GM12878 (cell line): Measurements from ENCODE around the gene CDH1. TPM values are rescaled to one million over a fixed set of nuclear protein-coding genes. Genes with fewer than 3 reads are reported as not detected.

ENCODE experiments used
- ATAC-seq: fragments of 200-7000 bp; cut with Tn5 transposase; 3 replicates; pipeline ENCODE4 v1.9.1; 2020; ENCODE audit warnings: mild to moderate bottlenecking, moderate library complexity
- BruUV-seq: library from RNA; stranded (reverse); fragments of 400-500 nt; replicated peaks from 2 replicates; lab custom pipeline; 2021; lab: Mats Ljungman, UMichigan
- CTCF ChIA-PET: fragments of 300-600 bp; sonication (Branson Sonifier 250); formaldehyde crosslinking; extraction: SDS; loops from one replicate; lab custom pipeline; 2021; ENCODE audit warnings: inconsistent platforms; lab: Yijun Ruan, JAX
- POLR2A ChIA-PET: fragments of 350-600 bp; formaldehyde crosslinking; extraction: SDS; loops from one replicate; lab custom pipeline; 2021; ENCODE audit warnings: inconsistent platforms; lab: Charles Lee
- RAD21 ChIA-PET: fragments of 300-600 bp; sonication (Branson Sonifier 250); formaldehyde crosslinking; loops from one replicate; lab custom pipeline; 2023; ENCODE audit warnings: antibody characterized with exemption; ENCODE audit not compliant: unreplicated experiment; lab: Charles Lee
- SMC1A ChIA-PET: fragments of 300-600 bp; sonication (Branson Sonifier 250); formaldehyde crosslinking; loops from one replicate; lab custom pipeline; 2023; ENCODE audit not compliant: unreplicated experiment, uncharacterized antibody; lab: Charles Lee
- DNase-seq: peaks from one replicate; pipeline ENCODE4 v3.0.0-alpha.2; 2011; ENCODE audit warnings: low read depth, low spot score
- FAIRE-seq: peaks from 3 replicates; lab custom pipeline; 2011; peaks lifted over from hg19 to GRCh38; lab: Jason Lieb, UNC
- H2AFZ ChIP-seq: 2 replicates; pipeline ENCODE4 v1.6.0; 2011; ENCODE audit warnings: low read depth, low read length, control low read depth; ENCODE audit not compliant: control insufficient read depth
- H3K27ac ChIP-seq: 2 replicates; pipeline ENCODE4 v1.5.1; 2011; ENCODE audit warnings: control low read depth; ENCODE audit not compliant: control insufficient read depth, insufficient read depth
- H3K27me3 ChIP-seq, 2 experiments: replicated peaks in 1 of 2; 2 replicates each; pipeline versions ENCODE4 v1.6.0 to v1.6.1; 2011; ENCODE audit warnings: low read length in 1 of 2; ENCODE audit not compliant: control insufficient read depth in 2 of 2, insufficient read depth in 2 of 2
- H3K36me3 ChIP-seq, 2 experiments: 2 replicates each; pipeline ENCODE4 v1.5.1; 2011; ENCODE audit warnings: low read length in 1 of 2; ENCODE audit not compliant: control insufficient read depth in 2 of 2, insufficient read depth in 2 of 2
- H3K4me1 ChIP-seq: 2 replicates; pipeline ENCODE4 v1.6.1; 2011; ENCODE audit warnings: mild to moderate bottlenecking, low read length, moderate library complexity, mixed read lengths; ENCODE audit not compliant: control insufficient read depth, insufficient read depth
- H3K4me2 ChIP-seq: 2 replicates; pipeline ENCODE4 v1.6.0; 2011; ENCODE audit warnings: control low read depth; ENCODE audit not compliant: control insufficient read depth, insufficient read depth
- H3K4me3 ChIP-seq: fragments of 200-600 bp; sonication (generic); 2 replicates; pipeline ENCODE4 v1.5.1; 2016
- H3K79me2 ChIP-seq: 2 replicates; pipeline ENCODE4 v1.6.0; 2011; ENCODE audit warnings: low read length; ENCODE audit not compliant: control insufficient read depth, insufficient read depth
- H3K9ac ChIP-seq: 2 replicates; pipeline ENCODE4 v1.8.0; 2011; ENCODE audit warnings: low read length, control low read depth, mixed read lengths; ENCODE audit not compliant: control insufficient read depth, insufficient read depth
- H3K9me3 ChIP-seq: replicated peaks from 3 replicates; pipeline ENCODE4 v1.5.1; 2011; ENCODE audit warnings: mild to moderate bottlenecking, low read length; ENCODE audit not compliant: control insufficient read depth, insufficient read depth
- H4K20me1 ChIP-seq: 2 replicates; pipeline ENCODE4 v1.6.0; 2011; ENCODE audit not compliant: control insufficient read depth, insufficient read depth
- CBFB ChIP-seq: IDR thresholded peaks from 2 replicates; pipeline ENCODE4 v1.6.1; 2016; ENCODE audit warnings: antibody characterized with exemption, low read depth
- CHD1 ChIP-seq: IDR thresholded peaks from 2 replicates; pipeline ENCODE4 v1.6.1; 2012; ENCODE audit warnings: low read depth, low read length, improper control_type of control experiment
- HDAC2 ChIP-seq: fragments of 200-600 bp; sonication (generic); IDR thresholded peaks from 2 replicates; pipeline ENCODE4 v1.6.1; 2017
- KDM1A ChIP-seq: fragments of 200-600 bp; sonication (generic); IDR thresholded peaks from 2 replicates; pipeline ENCODE4 v1.6.1; 2016; ENCODE audit warnings: borderline replicate concordance
- LARP7 ChIP-seq: fragments of 450-650 bp; IDR thresholded peaks from 2 replicates; pipeline ENCODE4 v1.6.1; 2017; ENCODE audit warnings: mild to moderate bottlenecking
- MTA2 ChIP-seq: fragments of 450-650 bp; IDR thresholded peaks from 2 replicates; pipeline ENCODE4 v1.6.1; 2016; ENCODE audit warnings: low read depth, mild to moderate bottlenecking, moderate library complexity
- NFXL1 ChIP-seq: fragments of 450-650 bp; IDR thresholded peaks from 2 replicates; pipeline ENCODE4 v1.6.1; 2017; ENCODE audit warnings: antibody characterized with exemption, mild to moderate bottlenecking, borderline replicate concordance
- RB1 ChIP-seq: fragments of 450-650 bp; formaldehyde crosslinking; IDR thresholded peaks from 2 replicates; pipeline ENCODE4 v1.6.1; 2017; ENCODE audit warnings: mild to moderate bottlenecking, borderline replicate concordance
- RFX5 ChIP-seq: IDR thresholded peaks from 2 replicates; pipeline ENCODE4 v1.6.1; 2011; ENCODE audit warnings: low read depth, low read length, improper control_type of control experiment
- SP1 ChIP-seq: IDR thresholded peaks from one replicate; pipeline ENCODE4 v1.6.1; 2011; ENCODE audit warnings: low read depth, low read length
- WGBS: methylation state at CpG from one replicate; pipeline ENCODE4 v1.1.6; 2016; ENCODE audit warnings: low lambda C conversion rate; ENCODE audit not compliant: insufficient replicate concordance, insufficient coverage; ENCODE audit errors: missing lambda C conversion rate; 5-methylcytosine and 5-hydroxymethylcytosine counted together
- in situ Hi-C: fragments of 300-500 bp; cut with MboI; formaldehyde crosslinking; loops from 9 replicates; pipeline ENCODE4 v1.14.3; 2018; ENCODE audit warnings: mixed read lengths
- intact Hi-C: fragments of 100-400 bp; cut with micrococcal nuclease; formaldehyde crosslinking; loops from one replicate; pipeline ENCODE4 v1.14.2; 2022; ENCODE audit not compliant: unreplicated experiment
- polyA plus RNA-seq, 11 experiments: library from polyadenylated mRNA; depleted of rRNA in 4 of 11; unstranded in 6 of 11; stranded (reverse) in 5 of 11; fragments of >200 nt; fragmentation: Nextera tagmentation in 4 of 11; fragmentation: Illumina TruSeq in 1 of 11; extraction: Ambion mirVana in 4 of 11; extraction: Trizol in 1 of 11; gene quantifications; 1 replicate in 1 of 11; 2 replicates in 10 of 11; pipeline versions ENCODE4 v1.2.1 to v1.2.3, GENCODE V29; 2011 to 2016; ENCODE audit warnings: inconsistent platforms in 2 of 11, missing spikeins in 2 of 11, low read depth in 1 of 11
- total RNA-seq, 4 experiments: library from RNA; depleted of rRNA in 3 of 4; stranded (reverse); fragments of >200 nt in 3 of 4; fragmentation: Illumina TruSeq in 1 of 4; extraction: Trizol in 1 of 4; gene quantifications; 2 replicates each; pipeline versions ENCODE4 v1.2.1 to v1.2.3, GENCODE V29; 2013 to 2021
- TF ChIP-seq, protein P1 (sequence below): fragments of 450-650 bp; IDR thresholded peaks from 2 replicates; pipeline ENCODE4 v1.6.1; 2017; ENCODE audit warnings: mild to moderate bottlenecking, moderate library complexity

CDH1 gene
- total and polyA plus RNA-seq, 10 of the 15 experiments (the other 5 are each of a cell fraction or from before 2014, with no cell fraction given) = 2.2 to 30.6 (median 17.7) TPM

DNA sequence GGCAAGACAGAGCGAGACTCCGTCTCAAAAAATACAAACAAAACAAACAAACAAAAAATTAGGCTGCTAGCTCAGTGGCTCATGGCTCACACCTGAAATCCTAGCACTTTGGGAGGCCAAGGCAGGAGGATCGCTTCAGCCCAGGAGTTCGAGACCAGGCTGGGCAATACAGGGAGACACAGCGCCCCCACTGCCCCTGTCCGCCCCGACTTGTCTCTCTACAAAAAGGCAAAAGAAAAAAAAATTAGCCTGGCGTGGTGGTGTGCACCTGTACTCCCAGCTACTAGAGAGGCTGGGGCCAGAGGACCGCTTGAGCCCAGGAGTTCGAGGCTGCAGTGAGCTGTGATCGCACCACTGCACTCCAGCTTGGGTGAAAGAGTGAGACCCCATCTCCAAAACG, 531 bp upstream of the CDH1 start:
- WGBS = 92% methylated on average over 12 of the region's 12 CpGs
- Histone ChIP-seq H3K4me3 (no peak overlapping the region), H3K4me2 (0 out of 2 replicates have a peak overlapping the region, but pooled peaks have one; percentile 65), H3K4me1 (peaks cover 20% of the 10 kb centered on the region), H4K20me1 (no peaks in the 10 kb centered on the region), H3K27ac (no peak overlapping the region), H3K27me3 (no peaks in the 10 kb centered on the region; a peak in 1 of 4 replicates), H3K9ac (no peak overlapping the region), H3K36me3 (no peaks in the 10 kb centered on the region), H2AFZ (no peak overlapping the region), H3K9me3 (no peaks in the 10 kb centered on the region; the same call in 2 of the 3 replicates), H3K79me2 (no peaks in the 10 kb centered on the region)
- SMC1A ChIA-PET = interaction anchor here (2.4 kb wide), 1 partner anchor 17 kb away, joined by 7 read pairs; no protein-coding TSS in a partner anchor
- DNase-seq (no peak), ATAC-seq (no peak), FAIRE-seq (no peak)
- in situ Hi-C loops (no loop called here), intact Hi-C loops (no loop called here)
- no peak for TF ChIP-seq HDAC2
- TF ChIP-seq KDM1A = no peak
- BruUV-seq = no TSS peak
- CTCF ChIA-PET = interaction anchor here (0.7 kb wide), 1 partner anchor 33 kb away, joined by 3 read pairs; no protein-coding TSS in a partner anchor
- POLR2A ChIA-PET = no interaction called here
- RAD21 ChIA-PET = interaction anchor here (1.3 kb wide), 1 partner anchor 18 kb away, joined by 3 read pairs; no protein-coding TSS in a partner anchor

DNA sequence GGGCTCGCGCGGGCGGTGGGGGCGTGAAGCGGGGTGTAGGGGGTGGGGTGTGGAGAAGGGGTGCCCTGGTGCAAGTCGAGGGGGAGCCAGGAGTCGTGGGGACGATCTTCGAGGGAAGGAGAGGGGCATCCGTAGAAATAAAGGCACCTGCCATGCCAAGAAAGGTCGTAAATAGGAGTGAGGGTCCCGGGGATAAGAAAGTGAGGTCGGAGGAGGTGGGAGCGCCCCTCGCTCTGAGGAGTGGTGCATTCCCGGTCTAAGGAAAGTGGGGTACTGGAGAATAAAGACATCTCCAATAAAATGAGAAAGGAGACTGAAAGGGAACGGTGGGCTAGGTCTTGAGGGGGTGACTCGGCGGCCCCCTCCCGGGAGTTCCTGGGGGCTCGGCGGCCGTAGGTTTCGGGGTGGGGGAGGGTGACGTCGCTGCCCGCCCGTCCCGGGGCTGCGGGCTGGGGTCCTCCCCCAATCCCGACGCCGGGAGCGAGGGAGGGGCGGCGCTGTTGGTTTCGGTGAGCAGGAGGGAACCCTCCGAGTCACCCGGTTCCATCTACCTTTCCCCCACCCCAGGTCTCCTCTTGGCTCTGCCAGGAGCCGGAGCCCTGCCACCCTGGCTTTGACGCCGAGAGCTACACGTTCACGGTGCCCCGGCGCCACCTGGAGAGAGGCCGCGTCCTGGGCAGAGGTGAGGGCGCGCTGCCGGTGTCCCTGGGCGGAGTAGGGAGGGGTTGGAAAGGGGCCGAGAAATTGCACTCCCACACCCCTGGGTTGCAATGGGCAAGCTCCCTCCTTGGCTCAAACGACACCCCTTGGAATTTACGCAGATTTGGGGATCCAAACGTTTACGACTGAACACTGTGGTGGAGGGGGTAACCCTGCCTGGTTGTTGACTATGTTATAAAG, 888 bp downstream of the CDH1 start:
- BruUV-seq = no TSS peak
- Histone ChIP-seq H3K27ac (no peak overlapping the region), H3K4me1 (peaks cover 21% of the 10 kb centered on the region), H3K36me3 (no peaks in the 10 kb centered on the region), H2AFZ (no peak overlapping the region), H3K9ac (no peak overlapping the region), H3K4me2 (no peak overlapping the region), H3K79me2 (no peaks in the 10 kb centered on the region), H3K4me3 (no peak overlapping the region), H4K20me1 (no peaks in the 10 kb centered on the region), H3K27me3 (no peaks in the 10 kb centered on the region; a peak in 1 of 4 replicates), H3K9me3 (no peaks in the 10 kb centered on the region; the same call in 2 of the 3 replicates)
- WGBS = 64% methylated on average over 49 of the region's 58 CpGs
- ChIA-PET SMC1A (interaction anchor here (1.2 to 4.3 kb wide), 2 partner anchors 17 to 19 kb away, joined by 4 to 24 read pairs; no protein-coding TSS in a partner anchor), RAD21 (interaction anchor here (1.3 kb wide), 1 partner anchor 16 kb away, joined by 3 read pairs; no protein-coding TSS in a partner anchor), CTCF (no interaction called here), POLR2A (interaction anchor here (1.1 kb wide), 1 partner anchor 24 kb away, joined by 6 read pairs; no protein-coding TSS in a partner anchor)
- DNase-seq (no peak), ATAC-seq (no peak), FAIRE-seq (no peak)
- intact Hi-C loops (no loop called here), in situ Hi-C loops (no loop called here)
- TF ChIP-seq NFXL1 = no peak
- no peak for TF ChIP-seq RB1
- TF ChIP-seq SP1 = no peak
- no peak for TF ChIP-seq CBFB
- no peak for TF ChIP-seq MTA2
- TF ChIP-seq RFX5 = no peak
- TF ChIP-seq, protein P1, sequence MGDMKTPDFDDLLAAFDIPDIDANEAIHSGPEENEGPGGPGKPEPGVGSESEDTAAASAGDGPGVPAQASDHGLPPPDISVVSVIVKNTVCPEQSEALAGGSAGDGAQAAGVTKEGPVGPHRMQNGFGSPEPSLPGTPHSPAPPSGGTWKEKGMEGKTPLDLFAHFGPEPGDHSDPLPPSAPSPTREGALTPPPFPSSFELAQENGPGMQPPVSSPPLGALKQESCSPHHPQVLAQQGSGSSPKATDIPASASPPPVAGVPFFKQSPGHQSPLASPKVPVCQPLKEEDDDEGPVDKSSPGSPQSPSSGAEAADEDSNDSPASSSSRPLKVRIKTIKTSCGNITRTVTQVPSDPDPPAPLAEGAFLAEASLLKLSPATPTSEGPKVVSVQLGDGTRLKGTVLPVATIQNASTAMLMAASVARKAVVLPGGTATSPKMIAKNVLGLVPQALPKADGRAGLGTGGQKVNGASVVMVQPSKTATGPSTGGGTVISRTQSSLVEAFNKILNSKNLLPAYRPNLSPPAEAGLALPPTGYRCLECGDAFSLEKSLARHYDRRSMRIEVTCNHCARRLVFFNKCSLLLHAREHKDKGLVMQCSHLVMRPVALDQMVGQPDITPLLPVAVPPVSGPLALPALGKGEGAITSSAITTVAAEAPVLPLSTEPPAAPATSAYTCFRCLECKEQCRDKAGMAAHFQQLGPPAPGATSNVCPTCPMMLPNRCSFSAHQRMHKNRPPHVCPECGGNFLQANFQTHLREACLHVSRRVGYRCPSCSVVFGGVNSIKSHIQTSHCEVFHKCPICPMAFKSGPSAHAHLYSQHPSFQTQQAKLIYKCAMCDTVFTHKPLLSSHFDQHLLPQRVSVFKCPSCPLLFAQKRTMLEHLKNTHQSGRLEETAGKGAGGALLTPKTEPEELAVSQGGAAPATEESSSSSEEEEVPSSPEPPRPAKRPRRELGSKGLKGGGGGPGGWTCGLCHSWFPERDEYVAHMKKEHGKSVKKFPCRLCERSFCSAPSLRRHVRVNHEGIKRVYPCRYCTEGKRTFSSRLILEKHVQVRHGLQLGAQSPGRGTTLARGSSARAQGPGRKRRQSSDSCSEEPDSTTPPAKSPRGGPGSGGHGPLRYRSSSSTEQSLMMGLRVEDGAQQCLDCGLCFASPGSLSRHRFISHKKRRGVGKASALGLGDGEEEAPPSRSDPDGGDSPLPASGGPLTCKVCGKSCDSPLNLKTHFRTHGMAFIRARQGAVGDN = no peak
- TF ChIP-seq LARP7 = no peak
- TF ChIP-seq CHD1 = no peak
